A549 (cell line): Measurements from ENCODE around the gene PLD1. TPM values are rescaled to one million over a fixed set of nuclear protein-coding genes. Genes with fewer than 3 reads are reported as not detected.

Experiments used
- ATAC-seq, 2 experiments: fragments of 200-7000 bp in 1 of 2; fragments of >200 bp in 1 of 2; cut with Nextera tagmentation in 1 of 2; cut with Tn5 transposase in 1 of 2; 3 replicates each; pipeline versions ENCODE4 v1.8.0 to v1.9.1; 2018 to 2020; ENCODE audit warnings: mild to moderate bottlenecking in 1 of 2, moderate library complexity in 1 of 2
- CTCF ChIA-PET: fragments of 300-600 bp; sonication (Branson Sonifier 250); formaldehyde crosslinking; extraction: SDS; loops from one replicate; lab custom pipeline; 2021; ENCODE audit warnings: antibody characterized with exemption, inconsistent platforms; lab: Yijun Ruan, JAX
- POLR2A ChIA-PET: fragments of 350-600 bp; formaldehyde crosslinking; extraction: SDS; loops from one replicate; lab custom pipeline; 2021; ENCODE audit warnings: antibody characterized with exemption, inconsistent platforms; lab: Yijun Ruan, JAX
- DNase-seq, 2 experiments: peaks; one replicate each; pipeline versions ENCODE4 v3.0.0 to v3.0.0-alpha.2; 2011 to 2016; ENCODE audit warnings: low read depth in 1 of 2, low spot score in 1 of 2
- FAIRE-seq: peaks from 2 replicates; lab custom pipeline; 2011; peaks lifted over from hg19 to GRCh38; lab: Jason Lieb, UNC
- H3K27ac ChIP-seq, 2 experiments: fragments of >200 bp; sonication (Bioruptor Twin); formaldehyde crosslinking; 3 replicates each; pipeline ENCODE4 v1.5.1; 2016 to 2017
- H3K4me1 ChIP-seq: fragments of >200 bp; sonication (Bioruptor Twin); formaldehyde crosslinking; 3 replicates; pipeline ENCODE4 v1.6.1; 2016
- H3K4me2 ChIP-seq: fragments of >200 bp; sonication (Bioruptor Twin); formaldehyde crosslinking; 3 replicates; pipeline ENCODE4 v1.6.1; 2016
- H3K4me3 ChIP-seq: fragments of >200 bp; sonication (Bioruptor Twin); formaldehyde crosslinking; 3 replicates; pipeline ENCODE4 v1.5.1; 2016
- H3K9me3 ChIP-seq: fragments of >200 bp; sonication (Bioruptor Twin); formaldehyde crosslinking; 3 replicates; pipeline ENCODE4 v1.6.1; 2016
- CBX8 ChIP-seq: fragments of 200-600 bp; sonication (generic); IDR thresholded peaks from 2 replicates; pipeline ENCODE4 v1.6.1; 2016
- CEBPB ChIP-seq, 2 experiments: fragments of >200 bp in 1 of 2; sonication (Bioruptor Twin) in 1 of 2; formaldehyde crosslinking in 1 of 2; IDR thresholded peaks; 2 replicates each; pipeline ENCODE4 v1.6.1; 2012 to 2016
- CHD4 ChIP-seq: fragments of 200-600 bp; sonication (generic); IDR thresholded peaks from 2 replicates; pipeline ENCODE4 v1.6.1; 2016; ENCODE audit warnings: antibody characterized with exemption, mild to moderate bottlenecking, borderline replicate concordance
- CTCF ChIP-seq: fragments of >200 bp; sonication (Bioruptor Twin); formaldehyde crosslinking; IDR thresholded peaks from 3 replicates; pipeline ENCODE4 v1.5.1; 2016
- EHMT2 ChIP-seq: fragments of 200-600 bp; sonication (generic); IDR thresholded peaks from 2 replicates; pipeline ENCODE4 v1.6.1; 2016; ENCODE audit warnings: antibody characterized with exemption, low read depth, mild to moderate bottlenecking, moderate library complexity
- EP300 ChIP-seq, 2 experiments: fragments of >200 bp; sonication (Bioruptor Twin); formaldehyde crosslinking; IDR thresholded peaks; 2 replicates in 1 of 2; 3 replicates in 1 of 2; pipeline ENCODE4 v1.6.1; 2016 to 2017
- FOSB ChIP-seq: fragments of 250-450 bp; sonication (Bioruptor Pico); IDR thresholded peaks from 2 replicates; pipeline ENCODE4 v1.5.0; 2020; ENCODE audit warnings: mild to moderate bottlenecking, moderate library complexity
- GATA3 ChIP-seq: IDR thresholded peaks from 2 replicates; pipeline ENCODE4 v1.6.1; 2012; ENCODE audit warnings: borderline replicate concordance
- HDAC2 ChIP-seq: fragments of 200-600 bp; sonication (generic); IDR thresholded peaks from 2 replicates; pipeline ENCODE4 v1.6.1; 2016
- HEYL ChIP-seq: fragments of 250-450 bp; sonication (Bioruptor Pico); IDR thresholded peaks from 2 replicates; pipeline ENCODE4 v1.8.0; 2021; ENCODE audit warnings: mild to moderate bottlenecking, moderate library complexity
- HOXB13 ChIP-seq: fragments of 250-450 bp; sonication (Bioruptor Pico); IDR thresholded peaks from 2 replicates; pipeline ENCODE4 v1.5.0; 2020; ENCODE audit warnings: low read depth, mild to moderate bottlenecking, moderate library complexity
- MYC ChIP-seq: IDR thresholded peaks from 2 replicates; pipeline ENCODE4 v1.6.1; 2012; ENCODE audit warnings: mild to moderate bottlenecking, inconsistent platforms, low read length, improper control_type of control experiment, borderline replicate concordance
- POLR2AphosphoS2 ChIP-seq: conservative IDR thresholded peaks from 2 replicates; pipeline ENCODE4 v1.6.1; 2012; ENCODE audit warnings: low read length, improper control_type of control experiment, inconsistent platforms
- RCOR1 ChIP-seq: fragments of 150-350 bp; IDR thresholded peaks from 2 replicates; pipeline ENCODE4 v1.6.1; 2014; ENCODE audit warnings: antibody characterized with exemption, low read length, low read depth
- REST ChIP-seq: fragments of 200-600 bp; sonication (generic); IDR thresholded peaks from 2 replicates; pipeline ENCODE4 v1.6.1; 2016; ENCODE audit warnings: antibody characterized with exemption, mild to moderate bottlenecking, moderate library complexity
- RFX5 ChIP-seq: fragments of 450-650 bp; IDR thresholded peaks from 2 replicates; pipeline ENCODE4 v1.7.1; 2014; ENCODE audit warnings: antibody characterized with exemption, mild to moderate bottlenecking, moderate library complexity
- SMC3 ChIP-seq: fragments of >200 bp; sonication (Bioruptor Twin); formaldehyde crosslinking; IDR thresholded peaks from 3 replicates; pipeline ENCODE4 v1.6.1; 2018; ENCODE audit warnings: inconsistent platforms
- SREBF2 ChIP-seq: fragments of 450-650 bp; IDR thresholded peaks from 2 replicates; pipeline ENCODE4 v1.6.1; 2014; ENCODE audit warnings: mild to moderate bottlenecking, moderate library complexity
- TFCP2L1 ChIP-seq: fragments of 250-450 bp; sonication (Bioruptor Pico); IDR thresholded peaks from 2 replicates; pipeline ENCODE4 v1.5.0; 2021; ENCODE audit warnings: mild to moderate bottlenecking
- TP53 ChIP-seq: fragments of 250-450 bp; sonication (Bioruptor Pico); IDR thresholded peaks from 2 replicates; pipeline ENCODE4 v1.5.0; 2021; ENCODE audit warnings: mild to moderate bottlenecking, moderate library complexity
- USF2 ChIP-seq: fragments of 450-650 bp; IDR thresholded peaks from 2 replicates; pipeline ENCODE4 v1.6.1; 2014; ENCODE audit warnings: antibody characterized with exemption
- ZSCAN20 ChIP-seq: fragments of 250-450 bp; sonication (Bioruptor Pico); IDR thresholded peaks from 2 replicates; pipeline ENCODE4 v1.8.0; 2022; ENCODE audit warnings: mild to moderate bottlenecking, moderate library complexity
- WGBS: methylation state at CpG from one replicate; pipeline ENCODE4 v1.1.6; 2017; ENCODE audit errors: missing lambda C conversion rate; 5-methylcytosine and 5-hydroxymethylcytosine counted together
- polyA plus RNA-seq, 4 experiments: library from polyadenylated mRNA; depleted of rRNA in 3 of 4; stranded (reverse); fragments of >200 nt; fragmentation: RNase III in 1 of 4; extraction: RNeasy Plus Mini Kit Qiagen cat#74134 plus additional on column Dnase treatment in 1 of 4; gene quantifications; 2 replicates in 3 of 4; 3 replicates in 1 of 4; pipeline ENCODE4 v1.2.3, GENCODE V29; 2011 to 2017

PLD1 gene
- polyA plus RNA-seq, 2 of the 4 experiments (the other 2 are of a cell fraction) = 6.6 to 27.2 TPM

GRCh38 chr3:171731691-171732090, 78.6 kb downstream of the PLD1 start:
- H3K27ac ChIP-seq = no peak overlapping the region
- ChIA-PET CTCF (interaction anchor here (1.4 kb wide), 1 partner anchor 12 kb away, joined by 4 read pairs; no protein-coding TSS in a partner anchor), POLR2A (no interaction called here)
- no peaks in the 10 kb centered on the region for H3K4me1 ChIP-seq
- H3K4me2 ChIP-seq = no peak overlapping the region
- no peak overlapping the region for H3K4me3 ChIP-seq
- 94% methylated on average over 4 of the region's 4 CpGs for WGBS
- DNase-seq (no peak), ATAC-seq (no peak), FAIRE-seq (no peak)
- no peaks in the 10 kb centered on the region for H3K9me3 ChIP-seq
- TF ChIP-seq HOXB13 (CRISPR knock-in tag) = no peak
- TF ChIP-seq MYC = no peak
- TF ChIP-seq REST = no peak
- no peak for TF ChIP-seq FOSB
- no peak for TF ChIP-seq SMC3
- no peak for TF ChIP-seq ZSCAN20 (CRISPR knock-in tag)
- TF ChIP-seq CEBPB (IDR thresholded peaks at IDR 0.05) = no peak
- no peak for TF ChIP-seq RFX5
- no peak for TF ChIP-seq CTCF
- TF ChIP-seq SREBF2 = no peak
- TF ChIP-seq GATA3 = no peak
- TF ChIP-seq EP300 (IDR thresholded peaks at IDR 0.05) = no peak
- no peak for TF ChIP-seq TFCP2L1 (CRISPR knock-in tag)
- no peak for TF ChIP-seq CBX8
- TF ChIP-seq EHMT2 = no peak
- TF ChIP-seq USF2 = no peak
- TF ChIP-seq HDAC2 = no peak
- no peak for TF ChIP-seq RCOR1
- TF ChIP-seq POLR2AphosphoS2 = no peak
- TF ChIP-seq HEYL (CRISPR knock-in tag) = no peak

- Histone ChIP-seq H3K27ac (no peak overlapping the region), H3K4me1 (no peaks in the 10 kb centered on the region), H3K4me3 (no peak overlapping the region), H3K9me3 (no peaks in the 10 kb centered on the region), H3K4me2 (no peak overlapping the region)
- ATAC-seq = no peak
- no peak for TF ChIP-seq SREBF2
- TF ChIP-seq CHD4 = no peak
- TF ChIP-seq EHMT2 = no peak
- TF ChIP-seq TP53 (CRISPR knock-in tag) = no peak
- no peak for DNase-seq
- CTCF ChIA-PET = no interaction called here
- WGBS = 91% methylated on average over 3 of the region's 3 CpGs
- POLR2A ChIA-PET = no interaction called here
- no peak for FAIRE-seq
Observed at GRCh38 chr3:171729452-171730334, 80.6 kb downstream of the PLD1 start.
